ENCODE measurements around the gene CDC20. TPM values are rescaled to one million over a fixed set of nuclear protein-coding genes. Genes with fewer than 3 reads are reported as not detected.

Gene CDC20
- total RNA-seq, 1 donor from 2014 or later: 11.0 TPM

DNA sequence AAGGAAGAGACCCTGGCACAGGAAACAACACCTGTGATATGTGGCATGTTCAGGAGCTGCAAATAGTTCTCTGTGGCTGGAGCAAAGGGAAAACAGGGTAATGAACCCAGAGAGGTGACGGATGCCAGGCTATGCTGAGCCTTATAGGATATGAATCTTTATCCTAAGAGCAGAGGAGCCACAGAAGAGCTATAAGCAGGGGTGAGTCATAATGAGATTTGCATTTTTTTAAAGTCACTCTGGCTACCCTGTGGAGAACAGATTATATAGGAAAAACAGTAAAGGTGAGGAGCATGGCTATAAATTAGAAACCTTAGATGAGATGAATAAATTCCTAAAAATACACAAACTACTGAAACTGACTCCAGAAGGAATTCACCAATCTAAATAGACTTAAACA is 34.0 kb upstream of the CDC20 start:
- no peak overlapping the region for H3K27ac ChIP-seq
- H3K27me3 ChIP-seq: no peaks in the 10 kb centered on the region
- no peaks in the 10 kb centered on the region for H3K36me3 ChIP-seq
- peaks cover under 1% of the 10 kb centered on the region for H3K4me1 ChIP-seq
- intact Hi-C loops (cut with DNase I): no loop called here
- H3K9me3 ChIP-seq: no peaks in the 10 kb centered on the region
- DNase-seq (ENCODE audit: extremely low spot score in 2 of 2): no peak
- TF ChIP-seq, protein P1, sequence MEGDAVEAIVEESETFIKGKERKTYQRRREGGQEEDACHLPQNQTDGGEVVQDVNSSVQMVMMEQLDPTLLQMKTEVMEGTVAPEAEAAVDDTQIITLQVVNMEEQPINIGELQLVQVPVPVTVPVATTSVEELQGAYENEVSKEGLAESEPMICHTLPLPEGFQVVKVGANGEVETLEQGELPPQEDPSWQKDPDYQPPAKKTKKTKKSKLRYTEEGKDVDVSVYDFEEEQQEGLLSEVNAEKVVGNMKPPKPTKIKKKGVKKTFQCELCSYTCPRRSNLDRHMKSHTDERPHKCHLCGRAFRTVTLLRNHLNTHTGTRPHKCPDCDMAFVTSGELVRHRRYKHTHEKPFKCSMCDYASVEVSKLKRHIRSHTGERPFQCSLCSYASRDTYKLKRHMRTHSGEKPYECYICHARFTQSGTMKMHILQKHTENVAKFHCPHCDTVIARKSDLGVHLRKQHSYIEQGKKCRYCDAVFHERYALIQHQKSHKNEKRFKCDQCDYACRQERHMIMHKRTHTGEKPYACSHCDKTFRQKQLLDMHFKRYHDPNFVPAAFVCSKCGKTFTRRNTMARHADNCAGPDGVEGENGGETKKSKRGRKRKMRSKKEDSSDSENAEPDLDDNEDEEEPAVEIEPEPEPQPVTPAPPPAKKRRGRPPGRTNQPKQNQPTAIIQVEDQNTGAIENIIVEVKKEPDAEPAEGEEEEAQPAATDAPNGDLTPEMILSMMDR (IDR thresholded peaks at IDR 0.05): no peak
- no peak for TF ChIP-seq POLR2A (IDR thresholded peaks at IDR 0.05)
- TF ChIP-seq POLR2AphosphoS5 (IDR thresholded peaks at IDR 0.05; ENCODE audit: insufficient read depth in 1 of 2, low read depth in 1 of 2): no peak
- H3K4me3 ChIP-seq: no peak overlapping the region

DNA sequence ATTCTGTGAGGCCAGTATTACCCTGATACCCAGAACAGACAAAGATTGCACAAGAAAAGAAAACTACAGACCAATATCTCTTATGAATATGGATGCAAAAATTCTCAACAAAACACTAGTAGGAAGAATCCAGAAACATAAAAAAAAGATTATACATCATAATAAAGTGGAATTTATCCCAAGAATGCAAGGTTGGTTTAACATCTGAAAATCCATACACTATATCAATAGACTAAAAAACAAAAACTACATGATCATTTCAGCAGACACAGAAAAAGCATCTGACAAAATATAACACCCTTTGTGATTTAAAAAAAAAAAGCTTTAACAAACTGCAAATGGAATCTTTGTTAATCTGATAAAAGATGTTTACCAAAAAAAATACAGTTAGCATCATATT is 33.4 kb upstream of the CDC20 start:
- Histone ChIP-seq H3K27me3 (no peaks in the 10 kb centered on the region), H3K4me3 (no peak overlapping the region), H3K9me3 (no peaks in the 10 kb centered on the region), H3K27ac (no peak overlapping the region), H3K36me3 (no peaks in the 10 kb centered on the region), H3K4me1 (peaks cover 6% of the 10 kb centered on the region)
- DNase-seq (ENCODE audit: extremely low spot score in 2 of 2): no peak
- TF ChIP-seq POLR2A (IDR thresholded peaks at IDR 0.05): no peak
- TF ChIP-seq, protein P1 (IDR thresholded peaks at IDR 0.05): no peak
- no peak for TF ChIP-seq POLR2AphosphoS5 (IDR thresholded peaks at IDR 0.05; ENCODE audit: insufficient read depth in 1 of 2, low read depth in 1 of 2)
- intact Hi-C loops (cut with DNase I): no loop called here

DNA sequence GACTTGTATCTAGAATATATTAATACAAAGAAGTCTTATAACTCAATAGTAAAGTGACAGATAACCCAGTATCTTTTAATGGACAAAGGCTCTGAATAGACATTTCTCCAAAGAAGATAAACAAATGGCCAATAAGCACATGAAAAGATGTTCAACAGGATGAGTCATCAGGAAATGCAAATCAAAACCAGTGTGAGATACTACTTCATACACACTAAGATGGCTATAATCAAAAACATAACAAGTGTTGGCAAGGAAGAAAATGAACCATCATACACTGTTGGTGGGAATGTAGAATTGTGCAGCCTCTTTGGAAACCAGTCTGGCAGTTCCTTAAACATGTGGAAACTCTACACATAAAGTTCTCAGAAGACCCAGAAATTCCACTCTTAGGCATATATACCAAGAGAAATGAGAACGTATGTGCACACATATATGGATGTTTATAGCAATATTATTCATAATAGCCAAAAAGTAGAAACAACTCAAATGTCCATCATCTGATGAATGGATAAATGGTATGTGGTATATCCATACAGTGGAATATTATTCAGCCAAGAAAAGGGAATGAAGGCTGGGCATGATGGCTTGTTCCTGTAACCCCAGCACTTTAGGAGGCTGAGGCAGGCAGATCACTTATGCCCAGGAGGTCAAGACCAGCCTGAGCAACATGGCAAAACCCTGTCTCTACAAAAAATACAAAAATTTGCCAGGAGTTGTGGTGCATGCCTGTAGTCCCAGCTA is 31.1 kb upstream of the CDC20 start:
- H3K27ac ChIP-seq: no peak overlapping the region
- H3K4me3 ChIP-seq: no peak overlapping the region
- H3K4me1 ChIP-seq: peaks cover 8% of the 10 kb centered on the region
- TF ChIP-seq, protein P1 (IDR thresholded peaks at IDR 0.05): no peak
- TF ChIP-seq POLR2A (IDR thresholded peaks at IDR 0.05): no peak
- no peak for TF ChIP-seq POLR2AphosphoS5 (IDR thresholded peaks at IDR 0.05; ENCODE audit: insufficient read depth in 1 of 2, low read depth in 1 of 2)
- no peak for DNase-seq (ENCODE audit: extremely low spot score in 2 of 2)
- no peaks in the 10 kb centered on the region for H3K36me3 ChIP-seq
- no peaks in the 10 kb centered on the region for H3K9me3 ChIP-seq
- H3K27me3 ChIP-seq: no peaks in the 10 kb centered on the region
- intact Hi-C loops (cut with DNase I): no loop called here

DNA sequence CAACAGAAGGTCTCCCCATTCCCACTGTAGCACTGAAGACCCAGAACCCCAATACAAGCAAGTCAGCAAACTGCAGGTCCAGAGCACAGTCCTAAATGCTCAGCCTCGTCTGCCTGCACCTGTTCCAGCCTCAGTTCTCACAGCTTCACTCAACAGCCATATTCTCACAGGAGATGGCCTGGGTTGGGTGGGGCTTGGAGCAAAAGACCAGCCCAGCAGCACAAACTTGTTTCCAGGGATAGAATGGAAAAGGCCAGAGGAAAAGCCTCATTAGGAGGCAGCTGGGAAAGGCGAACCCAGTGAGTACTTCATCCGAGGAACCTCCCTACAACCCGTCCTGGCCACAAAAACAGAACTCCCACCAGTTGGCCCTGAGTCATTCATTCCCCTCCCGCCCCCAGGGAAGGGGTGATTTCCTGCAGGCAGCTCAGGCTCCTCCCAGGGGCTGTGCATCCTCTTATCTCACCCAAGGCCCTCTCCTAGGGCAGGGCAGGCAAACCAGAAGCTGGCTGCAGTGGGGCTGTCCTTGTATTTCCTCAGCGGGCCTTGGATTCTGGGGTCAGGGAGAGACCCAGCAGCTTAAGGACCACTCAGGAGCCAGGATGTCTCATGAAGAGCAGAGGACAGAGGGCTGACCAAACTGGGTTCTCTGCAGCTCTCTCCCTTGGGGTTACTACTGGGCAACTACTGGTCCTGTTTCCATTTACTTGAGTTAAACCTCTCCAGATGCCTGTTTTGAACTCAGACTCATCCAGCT is 28.6 kb upstream of the CDC20 start:
- no peak for TF ChIP-seq POLR2A (IDR thresholded peaks at IDR 0.05)
- no peak for TF ChIP-seq POLR2AphosphoS5 (IDR thresholded peaks at IDR 0.05; ENCODE audit: insufficient read depth in 1 of 2, low read depth in 1 of 2)
- TF ChIP-seq, protein P1 (IDR thresholded peaks at IDR 0.05): no peak
- Histone ChIP-seq H3K4me1 (peaks cover 8% of the 10 kb centered on the region), H3K27ac (no peak overlapping the region), H3K4me3 (no peak overlapping the region), H3K9me3 (no peaks in the 10 kb centered on the region), H3K36me3 (no peaks in the 10 kb centered on the region), H3K27me3 (no peaks in the 10 kb centered on the region)
- intact Hi-C loops (cut with DNase I): no loop called here
- DNase-seq (ENCODE audit: extremely low spot score in 2 of 2): no peak

DNA sequence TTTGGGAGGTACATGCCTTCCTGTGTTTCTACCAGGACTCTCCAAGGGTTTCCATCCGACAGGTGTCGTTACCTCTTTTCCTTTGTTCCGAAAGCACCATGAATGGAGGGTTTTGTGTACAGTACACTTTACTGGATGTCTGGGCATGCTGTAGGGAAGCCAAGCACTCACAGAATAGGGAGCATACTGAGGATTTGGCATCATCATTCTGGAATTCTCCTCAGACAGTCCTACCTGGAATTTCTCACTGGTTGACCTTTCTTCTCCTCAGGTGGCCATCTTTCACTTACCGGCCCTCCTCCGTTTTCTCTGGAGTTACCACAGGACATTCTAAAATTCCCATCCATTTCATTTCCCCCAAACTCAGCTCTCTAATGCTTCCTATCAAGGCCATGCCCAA is 27.1 kb upstream of the CDC20 start:
- Histone ChIP-seq H3K4me3 (no peak overlapping the region), H3K36me3 (no peaks in the 10 kb centered on the region), H3K27me3 (no peaks in the 10 kb centered on the region), H3K27ac (no peak overlapping the region), H3K9me3 (no peaks in the 10 kb centered on the region), H3K4me1 (peaks cover 8% of the 10 kb centered on the region)
- DNase-seq (ENCODE audit: extremely low spot score in 2 of 2): no peak
- intact Hi-C loops (cut with DNase I): no loop called here
- TF ChIP-seq, protein P1 (IDR thresholded peaks at IDR 0.05): no peak
- no peak for TF ChIP-seq POLR2AphosphoS5 (IDR thresholded peaks at IDR 0.05; ENCODE audit: insufficient read depth in 1 of 2, low read depth in 1 of 2)
- TF ChIP-seq POLR2A (IDR thresholded peaks at IDR 0.05): no peak

Data from vagina (tissue), 2 donors.